Activated naive CD4-positive, alpha-beta T cell treated with anti-CD3 and anti-CD28 coated beads for 36 hours (primary cell): ENCODE data around the gene KCNE4. TPM values are rescaled to one million over a fixed set of nuclear protein-coding genes. Genes with fewer than 3 reads are reported as not detected.
"Not testable (repeated sequence)": the region's sequence is repeated elsewhere in the genome, so short reads cannot be mapped to it uniquely, and the experiment has no call there.

Experiments used
- CTCF ChIA-PET: fragments of 350-600 bp; sonication (Branson Sonifier 250); formaldehyde crosslinking; loops from one replicate; lab custom pipeline; 2021; ENCODE audit warnings: antibody characterized with exemption; lab: Charles Lee
- DNase-seq: peaks from one replicate; pipeline ENCODE4 v3.0.0-alpha.2; 2020
- H3K27ac Mint-ChIP-seq: one replicate; pipeline ENCODE4 v1.8.0; 2021; ENCODE audit warnings: mild to moderate bottlenecking, mixed read lengths
- H3K27me3 Mint-ChIP-seq: one replicate; pipeline ENCODE4 v1.8.0; 2021; ENCODE audit warnings: low read depth, mixed read lengths
- H3K36me3 Mint-ChIP-seq: one replicate; pipeline ENCODE4 v1.8.0; 2021; ENCODE audit warnings: low read depth, mixed read lengths
- H3K4me1 Mint-ChIP-seq: one replicate; pipeline ENCODE4 v1.8.0; 2021; ENCODE audit warnings: low read depth, mixed read lengths
- H3K4me3 Mint-ChIP-seq: one replicate; pipeline ENCODE4 v1.8.0; 2021; ENCODE audit warnings: mild to moderate bottlenecking, moderate library complexity, mixed read lengths
- H3K9me3 Mint-ChIP-seq: one replicate; pipeline ENCODE4 v1.8.0; 2021; ENCODE audit warnings: mixed read lengths
- intact Hi-C: fragments of 100-400 bp; cut with micrococcal nuclease; formaldehyde crosslinking; loops from one replicate; pipeline ENCODE4 v1.15.1; 2023
- total RNA-seq, 2 experiments: library from RNA; stranded (reverse); gene quantifications; one replicate each; pipeline ENCODE4 v1.2.3, GENCODE V29; 2021

Gene KCNE4
- total RNA-seq, 2 experiments from 2014 or later = not detected

- Mint-ChIP-seq H3K27ac (no peak overlapping the region), H3K36me3 (no peaks in the 10 kb centered on the region), H3K27me3 (no peaks in the 10 kb centered on the region), H3K4me1 (no peaks in the 10 kb centered on the region), H3K9me3 (no peaks in the 10 kb centered on the region), H3K4me3 (no peak overlapping the region)
- DNase-seq = no peak
- intact Hi-C loops = no loop called here
- CTCF ChIA-PET = no interaction called here
Observed at GRCh38 chr2:223069465-223069864, 17.5 kb downstream of the KCNE4 start.

DNA sequence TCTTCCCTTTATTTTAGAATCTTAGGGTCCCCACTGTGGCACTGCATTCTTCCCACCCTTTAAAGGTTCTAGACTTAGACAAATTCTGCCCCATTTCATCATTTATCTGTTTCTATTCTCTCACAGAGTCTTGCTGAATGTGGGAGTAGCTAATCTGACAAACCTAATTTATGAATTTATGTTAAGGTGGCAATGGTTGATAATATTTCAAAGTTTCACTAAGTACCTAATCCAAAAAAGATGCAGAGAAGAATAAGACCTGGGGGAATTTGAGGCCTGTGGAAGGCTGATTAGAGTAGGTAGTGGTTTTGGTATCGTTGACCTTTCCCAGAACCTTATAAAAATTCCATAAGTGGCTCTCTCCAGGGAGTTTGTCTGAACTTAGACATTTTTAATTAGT, 18.0 kb downstream of the KCNE4 start:
- intact Hi-C loops = no loop called here
- H3K4me3 Mint-ChIP-seq = no peak overlapping the region
- no peaks in the 10 kb centered on the region for H3K9me3 Mint-ChIP-seq
- H3K4me1 Mint-ChIP-seq = no peaks in the 10 kb centered on the region
- CTCF ChIA-PET = no interaction called here
- H3K36me3 Mint-ChIP-seq = no peaks in the 10 kb centered on the region
- no peak overlapping the region for H3K27ac Mint-ChIP-seq
- H3K27me3 Mint-ChIP-seq = no peaks in the 10 kb centered on the region
- DNase-seq = no peak

- Mint-ChIP-seq H3K36me3 (no peaks in the 10 kb centered on the region), H3K27ac (no peak overlapping the region)
Observed at GRCh38 chr2:223071139-223071538, 19.1 kb downstream of the KCNE4 start.

DNA sequence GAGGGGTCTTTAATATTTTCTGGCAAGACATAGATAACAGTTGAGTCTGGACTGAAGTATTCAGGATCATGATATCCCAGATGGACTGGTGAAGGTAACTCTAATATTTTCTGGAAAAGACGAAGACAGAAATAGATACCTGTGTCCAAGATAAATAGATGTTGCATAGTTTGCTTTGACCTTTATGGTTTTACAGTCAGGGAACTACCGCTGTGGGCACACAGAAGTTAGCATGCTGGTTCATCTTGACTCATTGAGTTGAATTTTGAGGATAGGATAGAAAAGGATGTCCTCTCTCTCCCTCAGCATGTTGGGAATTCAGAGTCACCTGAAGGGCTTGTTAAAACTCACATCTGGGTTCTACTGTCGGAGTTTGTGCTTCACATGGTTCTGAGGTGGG, 20.8 kb downstream of the KCNE4 start:
- intact Hi-C loops = no loop called here
- Mint-ChIP-seq H3K27ac (no peak overlapping the region), H3K4me1 (no peaks in the 10 kb centered on the region), H3K9me3 (no peaks in the 10 kb centered on the region), H3K36me3 (no peaks in the 10 kb centered on the region), H3K4me3 (no peak overlapping the region), H3K27me3 (peaks cover 1% of the 10 kb centered on the region)
- no peak for DNase-seq
- CTCF ChIA-PET = no interaction called here

More at GRCh38 chr2:223071139-223071538, 19.1 kb downstream of the KCNE4 start:
- Mint-ChIP-seq H3K9me3 (no peaks in the 10 kb centered on the region), H3K4me1 (no peaks in the 10 kb centered on the region), H3K27me3 (no peaks in the 10 kb centered on the region), H3K4me3 (no peak overlapping the region)
- intact Hi-C loops = no loop called here
- CTCF ChIA-PET = no interaction called here
- no peak for DNase-seq

- CTCF ChIA-PET = interaction anchor here (0.6 kb wide), 1 partner anchor 96 kb away, joined by 3 read pairs; no protein-coding TSS in a partner anchor
- H3K36me3 Mint-ChIP-seq = no peaks in the 10 kb centered on the region
- no peaks in the 10 kb centered on the region for H3K9me3 Mint-ChIP-seq
- H3K27me3 Mint-ChIP-seq = peaks cover 1% of the 10 kb centered on the region
- intact Hi-C loops = no loop called here
- no peak for DNase-seq
- H3K27ac Mint-ChIP-seq = no peak overlapping the region
- H3K4me3 Mint-ChIP-seq = no peak overlapping the region
- H3K4me1 Mint-ChIP-seq = no peaks in the 10 kb centered on the region
Observed at GRCh38 chr2:223075301-223076270, 23.6 kb downstream of the KCNE4 start.

DNA sequence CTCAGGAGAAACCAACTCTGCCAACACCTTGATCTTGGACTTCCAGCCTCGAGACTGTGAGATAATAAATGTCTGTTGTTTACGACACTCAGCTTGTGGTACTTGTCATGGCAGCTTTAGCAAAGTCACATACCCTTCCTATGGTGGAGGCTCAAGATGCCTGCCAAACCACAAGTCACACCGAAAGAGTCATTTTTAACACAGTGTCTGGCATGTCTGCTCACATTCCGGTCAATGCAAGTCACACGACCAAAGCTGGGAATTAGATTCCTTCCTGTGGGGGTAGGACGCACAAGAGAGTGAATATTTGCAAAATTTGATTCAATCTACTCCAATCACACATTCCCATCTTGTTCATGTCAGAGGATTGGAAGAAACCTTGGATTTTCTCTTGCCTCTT, 24.6 kb downstream of the KCNE4 start:
- DNase-seq = no peak
- H3K4me3 Mint-ChIP-seq = no peak overlapping the region
- H3K36me3 Mint-ChIP-seq = no peaks in the 10 kb centered on the region
- intact Hi-C loops = no loop called here
- no peaks in the 10 kb centered on the region for H3K4me1 Mint-ChIP-seq
- peaks cover 1% of the 10 kb centered on the region for H3K27me3 Mint-ChIP-seq
- no peak overlapping the region for H3K27ac Mint-ChIP-seq
- H3K9me3 Mint-ChIP-seq = no peaks in the 10 kb centered on the region
- CTCF ChIA-PET = no interaction called here

GRCh38 chr2:223078482-223078881, 26.5 kb downstream of the KCNE4 start:
- Mint-ChIP-seq H3K4me3 (no peak overlapping the region), H3K27me3 (peaks cover 1% of the 10 kb centered on the region)

DNA sequence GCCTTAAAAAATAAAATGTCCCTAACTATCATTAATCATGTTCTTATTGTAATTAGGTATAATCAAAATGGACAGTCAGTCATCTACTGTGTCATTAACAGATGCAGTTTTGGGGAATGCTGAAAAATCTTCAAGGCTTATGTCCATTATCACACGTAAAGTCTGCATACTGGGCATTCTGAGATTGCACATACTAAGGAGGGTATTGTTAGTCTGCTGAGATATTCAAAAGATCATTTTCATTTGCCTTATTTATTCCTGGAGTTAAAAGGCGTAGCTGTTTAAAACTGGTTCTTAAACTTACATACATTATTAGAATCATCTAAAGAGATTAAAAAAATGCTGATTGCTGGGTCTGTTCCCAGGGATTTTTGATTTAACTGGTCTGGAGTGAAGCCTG, 27.4 kb downstream of the KCNE4 start:
- Mint-ChIP-seq H3K27me3 (peaks cover 1% of the 10 kb centered on the region), H3K9me3 (no peaks in the 10 kb centered on the region), H3K4me3 (no peak overlapping the region), H3K36me3 (no peaks in the 10 kb centered on the region), H3K4me1 (no peaks in the 10 kb centered on the region), H3K27ac (no peak overlapping the region)
- CTCF ChIA-PET = no interaction called here
- intact Hi-C loops = no loop called here
- no peak for DNase-seq

More at GRCh38 chr2:223078482-223078881, 26.5 kb downstream of the KCNE4 start:
- DNase-seq = no peak
- Mint-ChIP-seq H3K36me3 (no peaks in the 10 kb centered on the region), H3K27ac (no peak overlapping the region), H3K9me3 (no peaks in the 10 kb centered on the region), H3K4me1 (no peaks in the 10 kb centered on the region)
- intact Hi-C loops = no loop called here
- CTCF ChIA-PET = no interaction called here

- no peak overlapping the region for H3K4me3 Mint-ChIP-seq
Observed at GRCh38 chr2:223079925-223080324, 27.9 kb downstream of the KCNE4 start.

DNA sequence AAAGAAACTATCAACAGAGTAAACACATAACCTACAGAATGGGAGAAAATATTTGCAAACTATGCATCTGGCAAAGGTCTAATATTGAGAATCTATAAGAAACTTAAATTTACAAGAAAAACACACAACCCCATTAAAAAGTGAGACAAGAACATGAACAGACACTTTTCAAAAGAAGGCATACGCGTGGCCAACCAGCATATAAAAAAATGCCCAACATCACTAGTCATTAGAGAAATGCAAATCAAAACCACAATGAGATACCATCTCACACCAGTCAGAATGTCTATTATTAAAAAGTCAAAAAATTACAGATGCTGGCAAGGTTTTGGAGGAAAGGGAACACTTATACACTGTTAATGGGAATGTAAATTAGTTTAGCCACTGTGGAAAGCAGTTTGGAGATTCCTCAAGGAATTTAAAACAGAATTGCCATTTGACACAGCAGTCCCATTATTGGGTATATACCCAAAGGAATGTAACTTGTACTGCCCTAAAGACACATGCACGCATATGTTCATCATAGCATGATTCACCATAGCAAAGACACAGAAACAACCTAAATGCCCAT, 28.9 kb downstream of the KCNE4 start:
- H3K27ac Mint-ChIP-seq, CTCF ChIA-PET, H3K27me3 Mint-ChIP-seq, H3K36me3 Mint-ChIP-seq, DNase-seq, H3K4me1 Mint-ChIP-seq, H3K9me3 Mint-ChIP-seq, intact Hi-C loops, H3K4me3 Mint-ChIP-seq: not testable (repeated sequence)

More at GRCh38 chr2:223079925-223080324, 27.9 kb downstream of the KCNE4 start:
- H3K36me3 Mint-ChIP-seq = no peaks in the 10 kb centered on the region
- DNase-seq = no peak
- intact Hi-C loops = no loop called here
- CTCF ChIA-PET = no interaction called here
- no peaks in the 10 kb centered on the region for H3K4me1 Mint-ChIP-seq
- H3K27ac Mint-ChIP-seq = no peak overlapping the region
- H3K9me3 Mint-ChIP-seq = no peaks in the 10 kb centered on the region
- H3K27me3 Mint-ChIP-seq = peaks cover 1% of the 10 kb centered on the region

DNA sequence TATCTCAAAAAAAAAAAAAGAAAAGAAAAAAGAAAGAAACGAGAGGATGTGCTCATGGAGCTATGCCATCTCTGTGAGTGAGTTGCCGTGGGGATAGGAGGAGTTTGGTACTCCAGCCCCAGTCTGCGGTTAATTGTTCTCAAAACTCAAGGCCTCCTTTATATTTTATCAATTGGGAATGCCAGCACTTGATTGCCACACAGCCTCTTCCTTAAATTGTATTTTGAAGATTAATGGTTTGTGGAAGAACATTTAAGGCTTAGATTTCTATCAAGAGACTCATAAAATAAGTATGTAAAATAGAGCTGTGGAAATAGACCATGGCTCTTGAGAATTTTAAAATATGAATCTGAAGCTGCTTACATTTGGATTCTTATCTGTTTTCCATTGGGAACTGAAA, 29.8 kb downstream of the KCNE4 start:
- intact Hi-C loops = no loop called here
- Mint-ChIP-seq H3K4me3 (no peak overlapping the region), H3K9me3 (no peaks in the 10 kb centered on the region), H3K4me1 (no peaks in the 10 kb centered on the region), H3K27ac (no peak overlapping the region), H3K36me3 (no peaks in the 10 kb centered on the region), H3K27me3 (peaks cover 2% of the 10 kb centered on the region)
- CTCF ChIA-PET = interaction anchor here (1.0 to 1.2 kb wide), 2 partner anchors 98 to 110 kb away, joined by 3 to 4 read pairs; no protein-coding TSS in a partner anchor
- no peak for DNase-seq

- CTCF ChIA-PET = interaction anchor here (1.0 kb wide), 1 partner anchor 99 kb away, joined by 3 read pairs; no protein-coding TSS in a partner anchor
- no peak for DNase-seq
- H3K4me3 Mint-ChIP-seq = no peak overlapping the region
- intact Hi-C loops = no loop called here
- H3K9me3 Mint-ChIP-seq = no peaks in the 10 kb centered on the region
- peaks cover 2% of the 10 kb centered on the region for H3K27me3 Mint-ChIP-seq
- H3K36me3 Mint-ChIP-seq = no peaks in the 10 kb centered on the region
- no peak overlapping the region for H3K27ac Mint-ChIP-seq
- no peaks in the 10 kb centered on the region for H3K4me1 Mint-ChIP-seq
Observed at GRCh38 chr2:223082706-223083105, 30.7 kb downstream of the KCNE4 start.
